Prostate gland (tissue), 2 donors: Measurements from ENCODE around the gene SUDS3.

ENCODE experiments used
- CTCF ChIP-seq, 4 experiments: fragments of 200-600 bp in 2 of 4; fragments of 450-650 bp in 2 of 4; sonication (generic) in 2 of 4; IDR thresholded peaks; 1 replicate in 3 of 4; 2 replicates in 1 of 4; pipeline ENCODE4 v1.5.1; 2016 to 2019; ENCODE audit warnings: antibody characterized with exemption in 4 of 4, mild to moderate bottlenecking in 2 of 4, moderate library complexity in 2 of 4
- POLR2AphosphoS5 ChIP-seq: sonication (generic); formaldehyde crosslinking; IDR thresholded peaks from one replicate; pipeline ENCODE4 v1.6.1; 2017; ENCODE audit warnings: antibody characterized with exemption

- no peak for TF ChIP-seq CTCF (IDR thresholded peaks at IDR 0.05)
- TF ChIP-seq POLR2AphosphoS5 = no peak
Measured at GRCh38 chr12:118465706-118466105, 89.4 kb downstream of the SUDS3 start.
